Measurements from ENCODE around the gene DENND1B. TPM values are rescaled to one million over a fixed set of nuclear protein-coding genes. Genes with fewer than 3 reads are reported as not detected.

Gene DENND1B
- polyA plus RNA-seq, 1 of the 3 experiments (the other 2 are of a cell fraction), result 1.4 TPM

GRCh38 chr1:197801111-197801482 lies 25.8 kb upstream of the DENND1B start (continued):
- no peak for TF ChIP-seq GABPA (IDR thresholded peaks at IDR 0.05; ENCODE audit: low read depth)

- no peaks in the 10 kb centered on the region for H3K79me2 ChIP-seq (ENCODE audit: insufficient read depth)
- no peaks in the 10 kb centered on the region for H3F3A ChIP-seq (replicated peaks; ENCODE audit: insufficient read depth)
- H3K36me3 ChIP-seq (replicated peaks in 1 of 2; ENCODE audit: control insufficient read depth in 1 of 2, insufficient read depth in 2 of 2, low read length in 1 of 2), result no peaks in the 10 kb centered on the region
- H2AFZ ChIP-seq (ENCODE audit: low read depth), result no peak overlapping the region
- TF ChIP-seq RXRA (IDR thresholded peaks at IDR 0.05; ENCODE audit: borderline replicate concordance, low read depth), result no peak
- TF ChIP-seq USF2 (IDR thresholded peaks at IDR 0.05; ENCODE audit: borderline replicate concordance, low read depth, low read length), result no peak
- TF ChIP-seq MXI1 (IDR thresholded peaks at IDR 0.05; ENCODE audit: low read depth, low read length), result no peak
- no peak for TF ChIP-seq YY1 (IDR thresholded peaks at IDR 0.05; ENCODE audit: low read depth)
- no peak for TF ChIP-seq RCOR1 (IDR thresholded peaks at IDR 0.05; ENCODE audit: low read length)
- TF ChIP-seq SMC3 (IDR thresholded peaks at IDR 0.05; ENCODE audit: low read depth, low read length), result no peak
- no peak for TF ChIP-seq FOXJ3 (CRISPR knock-in tag; IDR thresholded peaks at IDR 0.05)
- no peak for TF ChIP-seq USF1 (IDR thresholded peaks at IDR 0.05; ENCODE audit: borderline replicate concordance, low read depth)
- TF ChIP-seq NFIC (IDR thresholded peaks at IDR 0.05; ENCODE audit: borderline replicate concordance), result no peak
- no peak for DNase-seq
- no peaks in the 10 kb centered on the region for H4K20me1 ChIP-seq (ENCODE audit: insufficient read depth)
- CTCF ChIA-PET, result no interaction called here
- H3K4me2 ChIP-seq, result no peak overlapping the region
- H3K4me1 ChIP-seq (ENCODE audit: control insufficient read depth in 1 of 2, insufficient read depth in 2 of 2, low read depth in 1 of 2, low read length in 1 of 2), result no peaks in the 10 kb centered on the region
- H3K9me3 ChIP-seq, result no peaks in the 10 kb centered on the region; the same call in 1 of the 2 replicates
- H3K4me3 ChIP-seq (ENCODE audit: low read depth in 2 of 2, low read length in 1 of 2), result no peak overlapping the region
- no peaks in the 10 kb centered on the region for H3K27me3 ChIP-seq (ENCODE audit: insufficient read depth)
- H3K9me2 ChIP-seq, result no peaks in the 10 kb centered on the region
- H3K9ac ChIP-seq, result no peak overlapping the region
- 35% methylated on average over 2 of the region's 6 CpGs for WGBS (ENCODE audit: low lambda C conversion rate)
- H3K27ac ChIP-seq (ENCODE audit: low read depth in 2 of 2, low read length in 1 of 2), result no peak overlapping the region
- POLR2A ChIA-PET, result no interaction called here
These were observed 25.3 kb upstream of the DENND1B start for GRCh38 chr1:197800379-197801110.

- H3K27me3 ChIP-seq (ENCODE audit: insufficient read depth), result no peaks in the 10 kb centered on the region
- no peak overlapping the region for H3K9ac ChIP-seq
- no peak overlapping the region for H3K27ac ChIP-seq (ENCODE audit: low read depth in 2 of 2, low read length in 1 of 2)
- no peaks in the 10 kb centered on the region for H3K9me2 ChIP-seq
- no peak for DNase-seq
- no peaks in the 10 kb centered on the region for H4K20me1 ChIP-seq (ENCODE audit: insufficient read depth)
- no peaks in the 10 kb centered on the region for H3K79me2 ChIP-seq (ENCODE audit: insufficient read depth)
- H2AFZ ChIP-seq (ENCODE audit: low read depth), result no peak overlapping the region
- no peaks in the 10 kb centered on the region for H3K36me3 ChIP-seq (replicated peaks in 1 of 2; ENCODE audit: control insufficient read depth in 1 of 2, insufficient read depth in 2 of 2, low read length in 1 of 2)
- no peaks in the 10 kb centered on the region for H3K4me1 ChIP-seq (ENCODE audit: control insufficient read depth in 1 of 2, insufficient read depth in 2 of 2, low read depth in 1 of 2, low read length in 1 of 2)
- ChIA-PET CTCF (no interaction called here), POLR2A (no interaction called here)
- no peaks in the 10 kb centered on the region for H3K9me3 ChIP-seq
- no peak for TF ChIP-seq RCOR1 (IDR thresholded peaks at IDR 0.05; ENCODE audit: low read length)
- TF ChIP-seq EP300 (IDR thresholded peaks at IDR 0.05; ENCODE audit: borderline replicate concordance in 1 of 2, low read depth in 1 of 2, low read length in 1 of 2), result no peak
- TF ChIP-seq MEF2A (IDR thresholded peaks at IDR 0.05; ENCODE audit: borderline replicate concordance, low read depth), result no peak
- no peak for TF ChIP-seq TCF12 (IDR thresholded peaks at IDR 0.05)
- TF ChIP-seq SIN3A (IDR thresholded peaks at IDR 0.05; ENCODE audit: borderline replicate concordance, low read depth, low read length), result no peak
- TF ChIP-seq ZBTB33 (IDR thresholded peaks at IDR 0.05; ENCODE audit: borderline replicate concordance, low read depth), result no peak
- no peak for TF ChIP-seq TEAD4 (IDR thresholded peaks at IDR 0.05; ENCODE audit: borderline replicate concordance, insufficient read depth)
- no peak for TF ChIP-seq FOXM1 (IDR thresholded peaks at IDR 0.05; ENCODE audit: low read depth)
- no peak for TF ChIP-seq NFIC (IDR thresholded peaks at IDR 0.05; ENCODE audit: borderline replicate concordance)
- TF ChIP-seq RFX5 (IDR thresholded peaks at IDR 0.05; ENCODE audit: low read length), result no peak
- no peaks in the 10 kb centered on the region for H3F3A ChIP-seq (replicated peaks; ENCODE audit: insufficient read depth)
- H3K4me3 ChIP-seq (ENCODE audit: low read depth in 2 of 2, low read length in 1 of 2), result no peak overlapping the region
- no peak overlapping the region for H3K4me2 ChIP-seq
These were observed 24.0 kb upstream of the DENND1B start for GRCh38 chr1:197799271-197799670.
